Measurements from ENCODE around the gene RHOXF2.

GRCh38 chrX:120147537-120147936, 10.9 kb upstream of the RHOXF2 start:
- TF ChIP-seq EZH2 (IDR thresholded peaks at IDR 0.05; ENCODE audit: insufficient read depth, poor library complexity, severe bottlenecking), result no peak
- TF ChIP-seq EZH2phosphoT487 (IDR thresholded peaks at IDR 0.05; ENCODE audit: insufficient read depth, low read depth), result no peak

Measured in GM23248 (cell line).